ENCODE measurements around the gene ACTN2. TPM values are rescaled to one million over a fixed set of nuclear protein-coding genes. Genes with fewer than 3 reads are reported as not detected.

Gene ACTN2
- total RNA-seq, result 660 TPM

GRCh38 chr1:236685917-236686814, at the start of gene ACTN2:
TSS of gene ACTN2 (plus strand) at chr1:236686499. CDS start at chr1:236686674, 175 bp downstream.
- Histone ChIP-seq H3K27ac (ENCODE audit: low read depth, low read length) (peak within 1 kb of the TSS; percentile 99), H3K4me1 (ENCODE audit: control insufficient read depth in 3 of 3, insufficient read depth in 3 of 3, low read length in 3 of 3) (peaks cover 5 to 11% (median 10%) of the 10 kb centered on the region in 3 donors), H3K9me3 (ENCODE audit: control insufficient read depth in 3 of 3, low read length in 3 of 3) (no peaks in the 10 kb centered on the region), H3K4me3 (ENCODE audit: low read length in 3 of 3) (peak within 1 kb of the TSS; percentile 87 to 89 (median 89)), H3K27me3 (ENCODE audit: control insufficient read depth in 3 of 3, insufficient read depth in 3 of 3, low read length in 3 of 3) (peaks cover 0 to 5% (median 2%) of the 10 kb centered on the region in 3 donors), H3K9ac (ENCODE audit: low read depth in 1 of 3, low read length in 3 of 3) (peak within 1 kb of the TSS; percentile 94 to 99 (median 98)), H3K36me3 (ENCODE audit: control insufficient read depth in 3 of 3, insufficient read depth in 3 of 3, low read length in 3 of 3) (peaks cover 0 to 4% (median 0%) of the 10 kb centered on the region in 3 donors)

- no peaks in the 10 kb centered on the region for H3K36me3 ChIP-seq (ENCODE audit: control insufficient read depth in 3 of 3, insufficient read depth in 3 of 3, low read length in 3 of 3)
- peaks cover 3 to 24% (median 19%) of the 10 kb centered on the region in 3 donors for H3K4me1 ChIP-seq (ENCODE audit: control insufficient read depth in 3 of 3, insufficient read depth in 3 of 3, low read length in 3 of 3)
- H3K9me3 ChIP-seq (ENCODE audit: control insufficient read depth in 3 of 3, low read length in 3 of 3), result no peaks in the 10 kb centered on the region
- H3K4me3 ChIP-seq (ENCODE audit: low read length in 3 of 3), result peak overlapping the region; percentile 38 to 72 (median 63)
- no peaks in the 10 kb centered on the region for H3K27me3 ChIP-seq (ENCODE audit: control insufficient read depth in 3 of 3, insufficient read depth in 3 of 3, low read length in 3 of 3)
- peak overlapping the region; percentile 88 for H3K27ac ChIP-seq (ENCODE audit: low read depth, low read length)
- H3K9ac ChIP-seq (ENCODE audit: low read depth in 1 of 3, low read length in 3 of 3), result peak overlapping the region; percentile 67 to 82 (median 77)
Measured at GRCh38 chr1:236638945-236639344, 47.4 kb upstream of the ACTN2 start.

DNA sequence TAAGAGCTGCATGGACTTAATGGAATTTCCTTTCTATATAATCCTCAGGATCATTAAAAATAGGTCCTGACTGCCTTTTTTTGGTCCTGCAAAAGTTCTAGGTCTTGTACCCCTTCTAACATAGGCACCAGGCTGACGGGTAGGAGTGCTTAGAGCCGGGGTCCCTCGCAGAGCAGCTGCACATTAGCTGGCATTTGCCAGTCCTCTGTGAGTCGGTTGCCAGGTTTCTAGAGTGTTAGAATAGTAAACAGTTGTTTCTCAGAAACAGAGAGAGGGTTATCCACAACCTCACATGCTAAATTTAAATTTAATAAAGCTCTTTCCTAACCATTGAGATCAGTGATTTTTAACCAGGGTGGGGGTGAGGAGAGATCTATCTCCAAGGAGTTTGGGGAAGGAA, 46.6 kb upstream of the ACTN2 start:
- Histone ChIP-seq H3K9me3 (ENCODE audit: control insufficient read depth in 3 of 3, low read length in 3 of 3) (no peaks in the 10 kb centered on the region), H3K4me3 (ENCODE audit: low read length in 3 of 3) (peak overlapping the region; percentile 38 to 72 (median 63)), H3K4me1 (ENCODE audit: control insufficient read depth in 3 of 3, insufficient read depth in 3 of 3, low read length in 3 of 3) (peaks cover 3 to 24% (median 19%) of the 10 kb centered on the region in 3 donors), H3K36me3 (ENCODE audit: control insufficient read depth in 3 of 3, insufficient read depth in 3 of 3, low read length in 3 of 3) (no peaks in the 10 kb centered on the region), H3K9ac (ENCODE audit: low read depth in 1 of 3, low read length in 3 of 3) (peak overlapping the region; percentile 67 to 82 (median 77)), H3K27me3 (ENCODE audit: control insufficient read depth in 3 of 3, insufficient read depth in 3 of 3, low read length in 3 of 3) (no peaks in the 10 kb centered on the region), H3K27ac (ENCODE audit: low read depth, low read length) (peak overlapping the region; percentile 88)

- no peak overlapping the region for H3K4me3 ChIP-seq (ENCODE audit: low read length in 3 of 3)
- no peaks in the 10 kb centered on the region for H3K36me3 ChIP-seq (ENCODE audit: control insufficient read depth in 3 of 3, insufficient read depth in 3 of 3, low read length in 3 of 3)
- no peaks in the 10 kb centered on the region for H3K9me3 ChIP-seq (ENCODE audit: control insufficient read depth in 3 of 3, low read length in 3 of 3)
- H3K27me3 ChIP-seq (ENCODE audit: control insufficient read depth in 3 of 3, insufficient read depth in 3 of 3, low read length in 3 of 3), result no peaks in the 10 kb centered on the region
- no peak overlapping the region for H3K9ac ChIP-seq (ENCODE audit: low read depth in 1 of 3, low read length in 3 of 3)
- peaks cover 0 to 11% (median 9%) of the 10 kb centered on the region in 3 donors for H3K4me1 ChIP-seq (ENCODE audit: control insufficient read depth in 3 of 3, insufficient read depth in 3 of 3, low read length in 3 of 3)
- H3K27ac ChIP-seq (ENCODE audit: low read depth, low read length), result no peak overlapping the region
Measured at GRCh38 chr1:236642763-236643162, 43.5 kb upstream of the ACTN2 start.

DNA sequence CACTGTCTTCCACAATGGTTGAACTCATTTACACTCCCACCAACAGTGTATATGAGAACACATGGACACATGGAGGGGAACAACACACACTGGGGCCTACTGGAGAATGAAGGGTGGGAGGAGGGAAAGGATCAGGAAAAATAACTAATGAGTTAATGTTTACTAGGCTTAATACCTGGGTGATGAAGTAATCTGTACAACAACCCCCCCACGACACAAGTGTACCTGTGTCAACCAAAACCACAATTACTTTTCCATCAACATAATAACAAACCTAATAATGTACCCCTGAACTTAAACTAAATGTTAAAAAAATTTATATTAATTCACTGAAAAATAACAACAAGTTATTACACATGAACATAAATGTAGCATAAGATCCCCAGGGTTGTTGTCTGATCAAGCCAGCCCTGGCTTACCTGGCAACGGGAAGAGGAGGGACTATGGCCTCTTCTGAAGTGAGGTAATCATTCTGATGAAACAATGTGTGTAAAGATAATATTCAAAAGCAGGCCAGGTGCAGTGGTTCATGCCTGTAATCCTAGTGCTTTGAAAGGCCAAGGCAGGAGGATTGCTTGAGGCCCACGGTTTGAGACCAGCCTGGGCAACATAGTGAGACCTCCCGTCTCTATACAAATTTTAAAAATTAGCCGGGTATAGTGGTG, 41.2 kb upstream of the ACTN2 start:
- H3K4me3 ChIP-seq (ENCODE audit: low read length in 3 of 3), result no peak overlapping the region
- no peak overlapping the region for H3K9ac ChIP-seq (ENCODE audit: low read depth in 1 of 3, low read length in 3 of 3)
- peaks cover 0 to 5% (median under 1%) of the 10 kb centered on the region in 3 donors for H3K4me1 ChIP-seq (ENCODE audit: control insufficient read depth in 3 of 3, insufficient read depth in 3 of 3, low read length in 3 of 3)
- H3K27ac ChIP-seq (ENCODE audit: low read depth, low read length), result no peak overlapping the region
- no peaks in the 10 kb centered on the region for H3K9me3 ChIP-seq (ENCODE audit: control insufficient read depth in 3 of 3, low read length in 3 of 3)
- H3K27me3 ChIP-seq (ENCODE audit: control insufficient read depth in 3 of 3, insufficient read depth in 3 of 3, low read length in 3 of 3), result no peaks in the 10 kb centered on the region
- H3K36me3 ChIP-seq (ENCODE audit: control insufficient read depth in 3 of 3, insufficient read depth in 3 of 3, low read length in 3 of 3), result no peaks in the 10 kb centered on the region

DNA sequence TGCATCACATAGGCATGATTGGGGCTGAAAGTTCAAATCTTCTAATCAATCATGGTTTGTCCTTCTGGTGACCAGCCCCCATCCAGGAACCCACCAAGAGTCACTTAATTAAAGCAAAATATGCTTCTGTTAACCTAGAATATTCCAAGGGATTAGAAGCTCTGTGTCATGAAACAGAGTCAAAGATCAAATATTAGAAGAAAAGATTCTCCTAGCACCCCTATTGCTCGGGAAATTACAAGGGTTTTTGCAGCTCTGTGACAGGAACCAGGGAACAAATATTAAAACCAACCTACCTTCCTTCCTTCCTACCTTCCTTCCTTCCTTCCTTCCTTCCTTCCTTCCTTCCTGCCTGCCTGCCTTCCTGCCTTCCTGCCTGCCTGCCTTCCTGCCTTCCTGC, 31.8 kb upstream of the ACTN2 start:
- no peak overlapping the region for H3K27ac ChIP-seq (ENCODE audit: low read depth, low read length)

DNA sequence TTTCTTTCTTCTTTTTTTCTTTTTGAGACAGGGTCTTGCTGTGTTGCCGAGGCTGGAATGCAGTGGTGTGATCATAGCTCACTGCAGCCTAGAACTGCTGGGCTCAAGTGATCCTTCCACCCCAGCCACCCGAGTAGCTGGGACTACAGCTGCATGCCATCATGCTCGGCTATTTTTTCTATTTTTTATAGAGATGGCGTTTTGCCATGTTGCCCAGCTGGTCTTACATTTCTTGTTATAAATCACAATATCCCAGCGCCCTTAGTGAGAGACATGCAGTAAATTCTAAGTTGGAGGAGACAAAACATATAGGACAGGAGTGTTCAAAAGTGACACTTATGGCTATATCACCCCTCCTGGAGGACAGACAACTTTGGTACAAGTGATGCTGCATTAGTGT, 31.3 kb upstream of the ACTN2 start:
- no peaks in the 10 kb centered on the region for H3K9me3 ChIP-seq (ENCODE audit: control insufficient read depth in 3 of 3, low read length in 3 of 3)
- H3K27ac ChIP-seq (ENCODE audit: low read depth, low read length), result no peak overlapping the region
- no peaks in the 10 kb centered on the region for H3K36me3 ChIP-seq (ENCODE audit: control insufficient read depth in 3 of 3, insufficient read depth in 3 of 3, low read length in 3 of 3)
- no peaks in the 10 kb centered on the region for H3K27me3 ChIP-seq (ENCODE audit: control insufficient read depth in 3 of 3, insufficient read depth in 3 of 3, low read length in 3 of 3)
- no peak overlapping the region for H3K4me3 ChIP-seq (ENCODE audit: low read length in 3 of 3)
- no peak overlapping the region for H3K9ac ChIP-seq (ENCODE audit: low read depth in 1 of 3, low read length in 3 of 3)
- H3K4me1 ChIP-seq (ENCODE audit: control insufficient read depth in 3 of 3, insufficient read depth in 3 of 3, low read length in 3 of 3), result peaks cover 4 to 43% (median 35%) of the 10 kb centered on the region in 3 donors

More for the DNA sequence above, 31.8 kb upstream of the ACTN2 start:
- H3K27me3 ChIP-seq (ENCODE audit: control insufficient read depth in 3 of 3, insufficient read depth in 3 of 3, low read length in 3 of 3), result no peaks in the 10 kb centered on the region
- no peaks in the 10 kb centered on the region for H3K36me3 ChIP-seq (ENCODE audit: control insufficient read depth in 3 of 3, insufficient read depth in 3 of 3, low read length in 3 of 3)
- H3K9ac ChIP-seq (ENCODE audit: low read depth in 1 of 3, low read length in 3 of 3), result no peak overlapping the region
- H3K9me3 ChIP-seq (ENCODE audit: control insufficient read depth in 3 of 3, low read length in 3 of 3), result no peaks in the 10 kb centered on the region
- peaks cover 2 to 38% (median 30%) of the 10 kb centered on the region in 3 donors for H3K4me1 ChIP-seq (ENCODE audit: control insufficient read depth in 3 of 3, insufficient read depth in 3 of 3, low read length in 3 of 3)
- no peak overlapping the region for H3K4me3 ChIP-seq (ENCODE audit: low read length in 3 of 3)

DNA sequence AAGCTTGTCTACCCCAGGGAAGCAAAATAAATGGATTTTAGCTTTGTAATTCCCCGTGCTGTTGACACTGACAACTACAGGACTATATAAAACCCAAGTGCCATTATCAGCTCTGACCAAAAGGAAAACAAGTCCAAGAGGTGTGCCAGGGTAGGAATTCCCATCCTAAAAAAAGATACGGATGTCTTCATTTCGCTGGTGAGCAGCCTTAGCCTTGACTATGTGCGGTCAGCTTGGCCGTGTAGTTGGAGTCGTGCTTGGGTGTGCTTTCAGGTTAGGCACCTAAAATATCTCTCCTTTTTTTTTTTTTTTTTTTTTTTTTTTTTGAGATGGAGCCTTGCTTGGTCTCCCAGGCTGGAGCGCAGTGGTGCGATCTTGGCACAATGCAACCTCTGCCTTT, 28.9 kb upstream of the ACTN2 start:
- H3K27ac ChIP-seq (ENCODE audit: low read depth, low read length), result peak overlapping the region; percentile 92
- H3K36me3 ChIP-seq (ENCODE audit: control insufficient read depth in 3 of 3, insufficient read depth in 3 of 3, low read length in 3 of 3), result no peaks in the 10 kb centered on the region
- peaks cover 7 to 44% (median 39%) of the 10 kb centered on the region in 3 donors for H3K4me1 ChIP-seq (ENCODE audit: control insufficient read depth in 3 of 3, insufficient read depth in 3 of 3, low read length in 3 of 3)
- no peaks in the 10 kb centered on the region for H3K9me3 ChIP-seq (ENCODE audit: control insufficient read depth in 3 of 3, low read length in 3 of 3)
- peak overlapping the region in 2 of 3 donors; percentile 52 to 54 for H3K9ac ChIP-seq (ENCODE audit: low read depth in 1 of 3, low read length in 3 of 3)
- H3K27me3 ChIP-seq (ENCODE audit: control insufficient read depth in 3 of 3, insufficient read depth in 3 of 3, low read length in 3 of 3), result no peaks in the 10 kb centered on the region
- H3K4me3 ChIP-seq (ENCODE audit: low read length in 3 of 3), result peak overlapping the region in 2 of 3 donors; percentile 35 to 52

DNA sequence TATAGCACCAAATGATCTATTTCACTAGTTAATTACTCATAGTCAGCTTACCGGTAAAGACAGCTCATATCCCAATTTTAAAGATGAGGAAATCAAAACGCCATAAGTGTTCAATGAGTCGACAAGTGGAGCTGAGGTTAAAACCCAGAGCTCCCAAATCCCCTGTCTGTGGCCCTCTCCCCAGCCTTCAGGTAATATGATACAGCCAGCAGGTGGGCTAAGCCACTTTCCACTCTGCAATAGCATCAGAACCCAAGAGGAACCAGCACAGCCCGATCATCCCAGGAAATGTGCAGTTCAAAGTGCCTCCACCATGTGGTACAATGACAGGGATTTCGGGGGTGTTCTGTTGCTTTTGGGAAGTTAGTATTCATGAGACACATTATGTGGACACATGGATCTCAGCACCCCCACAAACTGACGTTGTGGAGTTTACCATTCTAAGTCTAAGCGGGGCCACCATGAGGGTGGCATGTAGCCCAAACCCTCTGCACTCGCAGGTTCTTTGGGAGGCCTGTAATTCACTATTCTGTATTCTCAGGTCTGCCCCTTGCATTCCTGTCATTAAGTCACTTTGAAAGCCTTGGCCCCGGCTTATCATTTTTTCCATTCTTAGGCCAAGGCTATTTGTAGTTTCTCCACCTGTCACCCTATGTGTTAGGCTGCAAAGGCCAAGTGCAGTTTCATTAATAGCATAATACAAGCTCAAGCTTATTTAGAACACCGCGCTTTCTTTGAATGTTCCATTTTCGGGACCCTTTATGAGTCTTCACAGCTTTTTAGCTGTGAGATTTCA, 26.3 kb upstream of the ACTN2 start:
- peaks cover 7 to 32% (median 32%) of the 10 kb centered on the region in 3 donors for H3K4me1 ChIP-seq (ENCODE audit: control insufficient read depth in 3 of 3, insufficient read depth in 3 of 3, low read length in 3 of 3)
- peak overlapping the region in 2 of 3 donors; percentile 22 to 58 for H3K4me3 ChIP-seq (ENCODE audit: low read length in 3 of 3)
- H3K36me3 ChIP-seq (ENCODE audit: control insufficient read depth in 3 of 3, insufficient read depth in 3 of 3, low read length in 3 of 3), result no peaks in the 10 kb centered on the region
- H3K27me3 ChIP-seq (ENCODE audit: control insufficient read depth in 3 of 3, insufficient read depth in 3 of 3, low read length in 3 of 3), result no peaks in the 10 kb centered on the region
- peak overlapping the region; percentile 87 for H3K27ac ChIP-seq (ENCODE audit: low read depth, low read length)
- peak overlapping the region; percentile 47 to 70 (median 64) for H3K9ac ChIP-seq (ENCODE audit: low read depth in 1 of 3, low read length in 3 of 3)
- H3K9me3 ChIP-seq (ENCODE audit: control insufficient read depth in 3 of 3, low read length in 3 of 3), result no peaks in the 10 kb centered on the region

Data from skeletal muscle tissue (tissue), 4 donors.